Neural cell (in vitro differentiated cells): ENCODE data around the gene GCK. TPM values are rescaled to one million over a fixed set of nuclear protein-coding genes. Genes with fewer than 3 reads are reported as not detected.
"Not testable (repeated sequence)": the region's sequence is repeated elsewhere in the genome, so short reads cannot be mapped to it uniquely, and the experiment has no call there.

ENCODE experiments used
- H2AFZ ChIP-seq: fragments of 200-600, 300-800 bp; sonication (generic), shearing (Covaris generic); 2 replicates; pipeline ENCODE4 v1.6.0; 2014; ENCODE audit warnings: low read depth, mild to moderate bottlenecking, antibody characterized with exemption, low read length, moderate library complexity
- H3F3A ChIP-seq: fragments of 200-600 bp; shearing (Covaris generic); 2 replicates; pipeline ENCODE4 v1.6.1; 2016; ENCODE audit warnings: mild to moderate bottlenecking, moderate library complexity, mixed read lengths, antibody characterized with exemption, low read length; ENCODE audit not compliant: insufficient read depth, poor library complexity, severe bottlenecking
- H3K27ac ChIP-seq: fragments of 200-600, 300-800 bp; sonication (generic), shearing (Covaris generic); 2 replicates; pipeline ENCODE4 v1.5.1; 2014; ENCODE audit warnings: mild to moderate bottlenecking, low read length, moderate library complexity
- H3K27me3 ChIP-seq: fragments of 300-800, 200-600 bp; sonication (generic), shearing (Covaris generic); 2 replicates; pipeline ENCODE4 v1.6.0; 2014; ENCODE audit warnings: mild to moderate bottlenecking, low read depth, low read length, moderate library complexity; ENCODE audit not compliant: insufficient read depth
- H3K36me3 ChIP-seq: fragments of 300-800, 200-600 bp; sonication (generic), shearing (Covaris generic); 2 replicates; pipeline ENCODE4 v1.5.1; 2014; ENCODE audit warnings: mild to moderate bottlenecking, antibody characterized with exemption, low read length, moderate library complexity; ENCODE audit not compliant: insufficient read depth
- H3K4me2 ChIP-seq: fragments of 300-800, 200-600 bp; sonication (generic), shearing (Covaris generic); 2 replicates; pipeline ENCODE4 v1.6.0; 2014; ENCODE audit warnings: mild to moderate bottlenecking, low read length
- H3K4me3 ChIP-seq: fragments of 300-800, 200-600 bp; sonication (generic), shearing (Covaris generic); 2 replicates; pipeline ENCODE4 v1.5.1; 2014; ENCODE audit warnings: mild to moderate bottlenecking, low read length, moderate library complexity
- H3K79me2 ChIP-seq: fragments of 200-600 bp; shearing (Covaris generic); replicated peaks from 2 replicates; pipeline ENCODE4 v1.6.0; 2014; ENCODE audit warnings: mild to moderate bottlenecking, low read length, moderate library complexity; ENCODE audit not compliant: insufficient read depth
- H3K9ac ChIP-seq: fragments of 300-800, 200-600 bp; sonication (generic), shearing (Covaris generic); 2 replicates; pipeline ENCODE4 v1.6.1; 2016; ENCODE audit warnings: mild to moderate bottlenecking, low read length, mixed read lengths
- H3K9me2 ChIP-seq: fragments of 200-600 bp; shearing (Covaris generic); 2 replicates; pipeline ENCODE4 v1.6.1; 2016; ENCODE audit warnings: mild to moderate bottlenecking, low read length, mixed read lengths; ENCODE audit not compliant: insufficient read depth
- H3K9me3 ChIP-seq: fragments of 200-600, 300-800 bp; sonication (generic), shearing (Covaris generic); 2 replicates; pipeline ENCODE4 v1.6.1; 2016; ENCODE audit warnings: mild to moderate bottlenecking, mixed run types, low read length, moderate library complexity, mixed read lengths
- H4K20me1 ChIP-seq: fragments of 200-600 bp; shearing (Covaris generic); 2 replicates; pipeline ENCODE4 v1.6.1; 2016; ENCODE audit warnings: mild to moderate bottlenecking, mixed run types; ENCODE audit not compliant: insufficient read depth
- EP300 ChIP-seq: fragments of 450-650 bp; conservative IDR thresholded peaks from 2 replicates; pipeline ENCODE4 v1.6.1; 2014; ENCODE audit warnings: antibody characterized with exemption, mild to moderate bottlenecking, moderate library complexity; ENCODE audit not compliant: poor library complexity, severe bottlenecking
- EZH2 ChIP-seq: fragments of 200-600, 300-800 bp; shearing (Covaris generic), sonication (generic); IDR thresholded peaks from 2 replicates; pipeline ENCODE4 v1.6.1; 2014; ENCODE audit warnings: antibody characterized with exemption, low read length, borderline replicate concordance, mild to moderate bottlenecking; ENCODE audit not compliant: insufficient read depth, poor library complexity, severe bottlenecking
- MXI1 ChIP-seq: fragments of 450-650 bp; conservative IDR thresholded peaks from 2 replicates; pipeline ENCODE4 v1.6.1; 2014; ENCODE audit warnings: antibody characterized with exemption, mild to moderate bottlenecking; ENCODE audit not compliant: poor library complexity, severe bottlenecking
- POLR2AphosphoS5 ChIP-seq: IDR thresholded peaks from 2 replicates; pipeline ENCODE4 v1.6.1; 2012
- RAD21 ChIP-seq: fragments of 450-650 bp; conservative IDR thresholded peaks from 2 replicates; pipeline ENCODE4 v1.6.1; 2014; ENCODE audit warnings: antibody characterized with exemption, mild to moderate bottlenecking, moderate library complexity
- REST ChIP-seq: IDR thresholded peaks from 2 replicates; pipeline ENCODE4 v1.6.1; 2012; ENCODE audit warnings: borderline replicate concordance
- SMC3 ChIP-seq: fragments of 450-650 bp; conservative IDR thresholded peaks from 2 replicates; pipeline ENCODE4 v1.6.1; 2014; ENCODE audit warnings: antibody characterized with exemption, mild to moderate bottlenecking, moderate library complexity; ENCODE audit not compliant: poor library complexity
- TAF1 ChIP-seq: IDR thresholded peaks from 2 replicates; pipeline ENCODE4 v1.6.1; 2012; ENCODE audit warnings: low read depth
- polyA plus RNA-seq: library from polyadenylated mRNA; depleted of rRNA; stranded (reverse); fragments of >200 nt; gene quantifications from 2 replicates; pipeline ENCODE4 v1.2.3, GENCODE V29; 2014
- TF ChIP-seq, protein P1 (sequence below): fragments of 450-650 bp; IDR thresholded peaks from 2 replicates; pipeline ENCODE4 v1.5.1; 2014; ENCODE audit warnings: antibody characterized with exemption, mild to moderate bottlenecking, moderate library complexity; ENCODE audit not compliant: poor library complexity, severe bottlenecking

GCK gene
- polyA plus RNA-seq, 1 donor from 2014 or later = 7.4 TPM

- Histone ChIP-seq H3K9me2 (no peaks in the 10 kb centered on the region), H3K36me3 (no peaks in the 10 kb centered on the region), H3K27me3 (no peaks in the 10 kb centered on the region), H2AFZ (no peak overlapping the region), H3K9ac (no peak overlapping the region), H3K9me3 (no peaks in the 10 kb centered on the region), H3K27ac (no peak overlapping the region), H3F3A (no peaks in the 10 kb centered on the region), H3K4me2 (no peak overlapping the region), H4K20me1 (no peaks in the 10 kb centered on the region), H3K4me3 (no peak overlapping the region), H3K79me2 (no peaks in the 10 kb centered on the region)
- TF ChIP-seq REST (no peak), MXI1 (no peak), RAD21 (no peak), TAF1 (no peak), EP300 (no peak), POLR2AphosphoS5 (no peak), SMC3 (no peak)
- TF ChIP-seq, protein P1, sequence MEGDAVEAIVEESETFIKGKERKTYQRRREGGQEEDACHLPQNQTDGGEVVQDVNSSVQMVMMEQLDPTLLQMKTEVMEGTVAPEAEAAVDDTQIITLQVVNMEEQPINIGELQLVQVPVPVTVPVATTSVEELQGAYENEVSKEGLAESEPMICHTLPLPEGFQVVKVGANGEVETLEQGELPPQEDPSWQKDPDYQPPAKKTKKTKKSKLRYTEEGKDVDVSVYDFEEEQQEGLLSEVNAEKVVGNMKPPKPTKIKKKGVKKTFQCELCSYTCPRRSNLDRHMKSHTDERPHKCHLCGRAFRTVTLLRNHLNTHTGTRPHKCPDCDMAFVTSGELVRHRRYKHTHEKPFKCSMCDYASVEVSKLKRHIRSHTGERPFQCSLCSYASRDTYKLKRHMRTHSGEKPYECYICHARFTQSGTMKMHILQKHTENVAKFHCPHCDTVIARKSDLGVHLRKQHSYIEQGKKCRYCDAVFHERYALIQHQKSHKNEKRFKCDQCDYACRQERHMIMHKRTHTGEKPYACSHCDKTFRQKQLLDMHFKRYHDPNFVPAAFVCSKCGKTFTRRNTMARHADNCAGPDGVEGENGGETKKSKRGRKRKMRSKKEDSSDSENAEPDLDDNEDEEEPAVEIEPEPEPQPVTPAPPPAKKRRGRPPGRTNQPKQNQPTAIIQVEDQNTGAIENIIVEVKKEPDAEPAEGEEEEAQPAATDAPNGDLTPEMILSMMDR = no peak
Observed at GRCh38 chr7:44176486-44176885, 12.8 kb downstream of the GCK start.

DNA sequence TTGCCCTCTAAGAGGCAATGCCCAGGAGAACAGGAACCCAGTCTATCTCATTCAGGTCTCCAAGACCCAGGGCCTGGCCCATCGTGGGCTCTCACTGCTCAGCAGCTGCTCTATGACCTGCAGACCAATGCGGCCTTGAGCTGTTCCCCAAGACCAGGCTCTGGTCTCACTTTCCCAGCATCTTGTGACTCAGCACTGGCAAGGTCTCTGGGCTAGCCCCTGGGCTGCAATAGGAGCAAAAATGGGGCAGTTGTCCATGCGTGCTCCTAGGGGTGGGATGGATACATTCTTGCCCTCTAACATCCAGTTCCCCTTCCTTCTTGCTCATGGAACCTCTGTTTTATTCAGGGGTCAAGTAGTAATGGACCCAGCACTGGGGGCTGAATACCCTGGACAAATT, 13.5 kb downstream of the GCK start:
- Histone ChIP-seq H2AFZ (no peak overlapping the region), H3K4me3 (no peak overlapping the region), H3K27me3 (no peaks in the 10 kb centered on the region), H3K36me3 (no peaks in the 10 kb centered on the region), H3K4me2 (no peak overlapping the region), H3K9me3 (no peaks in the 10 kb centered on the region), H4K20me1 (no peaks in the 10 kb centered on the region), H3F3A (no peaks in the 10 kb centered on the region), H3K9me2 (no peaks in the 10 kb centered on the region), H3K9ac (no peak overlapping the region), H3K79me2 (no peaks in the 10 kb centered on the region), H3K27ac (no peak overlapping the region)
- TF ChIP-seq MXI1 = no peak
- no peak for TF ChIP-seq RAD21
- TF ChIP-seq TAF1 = no peak
- TF ChIP-seq, protein P1 = no peak
- no peak for TF ChIP-seq POLR2AphosphoS5
- TF ChIP-seq REST = no peak
- TF ChIP-seq EP300 = no peak
- TF ChIP-seq SMC3 = no peak
- no peak for TF ChIP-seq EZH2

DNA sequence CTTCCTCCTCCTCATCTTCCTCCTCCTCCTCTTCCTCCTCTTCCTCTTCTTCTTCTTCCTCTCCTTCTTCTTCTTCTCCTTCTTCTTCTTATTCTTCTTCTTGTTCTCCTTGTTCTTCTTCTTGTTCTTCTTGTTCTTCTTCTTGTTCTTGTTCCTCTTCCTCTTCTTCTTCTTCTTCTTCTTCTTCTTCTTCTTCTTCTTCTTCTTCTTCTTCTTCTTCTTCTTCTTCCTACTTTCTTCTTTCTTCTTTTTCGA, 14.6 kb downstream of the GCK start:
- H3K9me2 ChIP-seq, H3K4me3 ChIP-seq, H3F3A ChIP-seq: not testable (repeated sequence)

More for the DNA sequence above, 14.6 kb downstream of the GCK start:
- H3K4me2 ChIP-seq, H3K79me2 ChIP-seq, H4K20me1 ChIP-seq, H3K9ac ChIP-seq, H3K27ac ChIP-seq, H3K27me3 ChIP-seq, H2AFZ ChIP-seq, H3K9me3 ChIP-seq, H3K36me3 ChIP-seq: not testable (repeated sequence)
